ENCODE measurements around the gene PIP4P1.

Gene PIP4P1

GRCh38 chr14:20434701-20435581 lies 26.3 kb downstream of the PIP4P1 start:
- no peak for DNase-seq

- DNase-seq = no peak
These were observed 31.2 kb downstream of the PIP4P1 start for GRCh38 chr14:20429801-20430669.

- no peak for DNase-seq
These were observed 32.4 kb downstream of the PIP4P1 start for GRCh38 chr14:20428802-20429201.

GRCh38 chr14:20428010-20428365 lies 33.2 kb downstream of the PIP4P1 start:
- DNase-seq = no peak

DNA sequence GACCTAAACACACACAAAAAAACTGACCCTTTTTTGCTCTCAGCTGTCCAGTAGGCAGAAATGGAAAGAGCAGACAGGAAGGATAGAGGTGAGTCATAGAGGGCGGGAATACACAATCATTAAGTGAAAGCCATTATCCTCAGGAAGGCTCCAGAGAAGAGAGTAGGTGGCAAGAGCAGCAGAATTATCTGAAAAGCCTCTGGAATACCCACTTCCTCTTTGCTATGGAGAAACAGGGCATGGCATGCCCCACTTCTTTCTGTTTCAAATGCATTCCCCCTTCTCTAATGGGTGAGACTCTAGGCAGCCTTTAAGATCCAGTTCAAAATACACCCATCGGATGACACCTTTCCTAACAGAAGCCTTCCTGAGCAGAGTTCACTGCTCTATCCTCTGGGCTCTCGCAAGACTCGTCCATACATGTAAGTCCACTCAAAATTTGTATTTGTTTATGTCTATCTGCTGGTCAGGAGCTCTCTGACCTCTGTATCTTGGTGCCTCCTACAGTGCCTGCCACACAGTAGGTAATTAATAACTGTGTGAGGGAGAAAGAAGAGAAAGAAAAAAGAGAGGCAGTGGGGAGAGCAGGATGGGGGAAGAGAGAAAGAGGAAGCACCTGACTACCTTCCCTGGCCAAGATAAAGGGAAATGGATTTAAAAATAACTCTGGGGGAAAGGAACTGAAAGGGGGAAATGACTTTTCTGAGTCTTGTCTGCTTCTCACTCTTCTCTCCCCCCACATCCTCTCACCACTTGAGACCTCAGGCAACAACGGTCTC lies 33.8 kb downstream of the PIP4P1 start:
- DNase-seq = no peak

GRCh38 chr14:20424851-20425250 lies 36.4 kb downstream of the PIP4P1 start:
- no peak for DNase-seq

GRCh38 chr14:20422886-20423285 lies 38.3 kb downstream of the PIP4P1 start:
- no peak for DNase-seq

DNA sequence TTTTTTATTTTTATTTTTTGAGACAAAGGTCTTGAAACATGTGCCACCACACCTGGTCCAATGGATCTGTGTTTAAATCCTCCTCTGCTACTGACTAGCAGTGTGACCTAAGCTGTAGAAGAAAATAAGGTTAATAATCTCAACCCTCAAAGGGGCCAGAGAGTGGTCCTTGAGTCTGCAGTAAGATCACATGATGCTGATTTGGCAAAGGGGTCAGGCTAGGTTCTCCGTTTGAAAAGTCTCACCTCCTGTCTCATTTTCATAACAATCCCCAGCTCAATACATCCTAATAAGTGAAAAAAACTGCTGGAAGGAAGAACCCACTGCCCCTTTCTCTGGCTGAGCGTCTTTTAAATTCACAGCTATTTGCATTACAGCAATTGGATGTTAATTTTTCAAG lies 40.0 kb downstream of the PIP4P1 start:
- DNase-seq = no peak

DNA sequence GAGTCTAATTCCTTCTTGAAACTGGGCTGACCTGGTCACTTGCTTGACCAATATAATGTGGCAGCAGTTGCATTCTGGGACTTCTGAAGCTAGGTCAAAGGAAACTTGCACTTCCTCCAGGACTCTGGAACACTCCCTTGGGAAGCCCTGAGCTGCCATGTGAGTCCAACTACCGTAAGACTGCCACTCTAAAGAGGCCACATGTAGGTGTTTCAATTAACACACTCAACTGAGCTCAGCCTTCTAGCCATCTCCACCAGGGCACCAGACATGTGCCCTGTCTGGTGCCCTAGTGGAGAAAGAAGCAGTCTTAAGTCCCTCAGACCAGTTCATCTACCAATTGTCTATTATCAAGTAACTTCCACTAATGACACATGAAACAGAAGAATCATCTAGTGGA lies 41.8 kb downstream of the PIP4P1 start:
- no peak for DNase-seq

GRCh38 chr14:20418501-20418909 lies 42.7 kb downstream of the PIP4P1 start:
- DNase-seq = no peak

GRCh38 chr14:20417250-20418186 lies 43.7 kb downstream of the PIP4P1 start:
- peak; percentile 70 for DNase-seq

DNA sequence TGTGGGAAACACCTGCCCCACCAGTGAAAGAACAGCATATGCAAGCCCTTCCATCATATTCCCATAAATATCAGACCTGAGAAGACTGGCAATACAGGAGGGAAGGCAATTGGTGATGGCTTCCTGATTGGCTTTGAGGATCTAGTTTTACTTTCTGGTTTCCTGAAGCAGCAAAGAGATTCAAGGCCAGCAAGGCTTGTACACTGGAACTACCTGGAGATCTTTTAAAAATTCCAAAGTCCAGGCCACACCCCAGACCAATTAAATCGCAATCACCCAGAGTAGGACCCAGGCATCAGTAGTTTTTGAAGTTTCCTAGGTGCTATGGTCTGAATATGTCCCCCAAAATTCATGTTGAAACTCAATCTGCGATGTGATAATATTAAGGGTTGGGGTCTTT lies 45.0 kb downstream of the PIP4P1 start:
- no peak for DNase-seq

DNA sequence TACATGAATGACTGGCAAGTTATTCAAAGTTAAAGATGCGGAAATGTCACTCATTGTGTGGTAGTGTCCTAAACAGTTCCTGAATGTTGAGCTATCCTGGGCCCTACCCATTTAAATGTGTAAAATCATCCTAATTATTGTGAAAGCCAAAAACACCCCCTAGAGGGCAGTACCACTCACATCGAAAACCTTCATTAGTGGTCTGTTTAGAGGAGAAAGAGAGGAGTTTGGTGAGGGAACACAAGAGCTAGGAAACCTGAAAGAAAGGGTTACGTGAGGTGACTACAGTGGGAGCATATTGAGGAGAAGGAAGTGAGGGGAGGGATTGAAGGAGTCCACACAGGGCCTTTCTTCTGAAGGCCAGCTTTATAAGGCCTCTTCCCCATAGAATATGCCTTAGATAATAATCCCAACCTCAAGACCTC lies 45.4 kb downstream of the PIP4P1 start:
- no peak for DNase-seq

DNA sequence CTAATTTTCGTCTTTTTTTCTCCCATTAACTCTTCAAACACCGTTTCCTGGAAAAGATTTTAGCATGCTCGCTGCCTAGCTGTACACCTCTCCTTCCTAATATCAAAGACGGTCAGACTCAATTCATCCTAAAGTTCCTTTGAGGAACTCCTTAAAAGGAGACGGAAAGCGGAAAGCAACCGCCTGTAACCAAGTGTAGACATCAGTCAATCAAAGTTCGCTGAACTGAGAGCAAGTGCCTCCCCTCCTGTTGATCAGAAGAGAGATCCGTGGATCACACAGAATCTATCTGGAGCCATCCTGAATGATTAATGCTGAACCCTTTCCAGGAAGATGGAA lies 47.5 kb downstream of the PIP4P1 start:
- no peak for DNase-seq

GRCh38 chr14:20412876-20413743 lies 48.1 kb downstream of the PIP4P1 start, which contains the start of gene TEP1:
TSS of gene TEP1 (minus strand) at chr14:20413501. CDS start at chr14:20408439, 5,062 bp downstream.
- DNase-seq = peak; percentile 25

- DNase-seq = no peak
These were observed 48.8 kb downstream of the PIP4P1 start for GRCh38 chr14:20412411-20412810.

DNA sequence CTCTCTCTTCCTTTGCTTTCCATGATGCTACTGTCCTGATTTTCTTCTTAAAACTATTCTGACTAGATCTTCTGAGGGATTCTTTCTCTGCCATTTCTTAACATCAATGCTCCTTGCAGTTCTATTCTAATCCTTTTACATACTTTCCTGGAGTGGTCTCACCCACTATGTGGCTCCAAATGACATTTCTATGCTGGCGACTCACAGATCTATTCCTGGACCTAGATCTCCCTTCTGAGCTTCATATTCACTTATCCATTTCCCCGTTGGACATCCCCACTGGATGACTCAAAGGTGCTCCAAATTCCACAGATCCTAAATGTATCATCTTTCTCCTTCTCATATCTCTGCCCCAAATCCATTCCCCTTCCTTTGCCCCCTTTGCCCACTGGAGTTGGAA lies 52.0 kb downstream of the PIP4P1 start:
- no peak for DNase-seq
